ENCODE data around the gene LZTR1.

DNA sequence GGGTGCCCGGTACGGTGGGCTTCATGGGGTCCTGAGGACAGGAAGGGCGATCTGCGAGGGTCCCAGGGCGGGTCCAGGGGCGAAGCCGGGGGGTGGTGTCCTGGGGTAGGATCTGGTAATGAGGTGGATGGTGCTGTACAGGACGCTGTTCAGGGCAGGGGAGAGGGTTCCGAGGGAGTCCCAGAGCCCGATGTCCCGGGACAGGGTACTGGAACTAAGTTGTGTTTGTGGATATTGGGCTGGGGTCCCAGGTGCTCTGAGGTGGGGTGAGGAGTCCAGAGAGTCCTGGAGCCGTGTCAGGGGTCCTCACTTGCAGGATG is 426 bp downstream of the LZTR1 start:
- TF ChIP-seq, protein P1, sequence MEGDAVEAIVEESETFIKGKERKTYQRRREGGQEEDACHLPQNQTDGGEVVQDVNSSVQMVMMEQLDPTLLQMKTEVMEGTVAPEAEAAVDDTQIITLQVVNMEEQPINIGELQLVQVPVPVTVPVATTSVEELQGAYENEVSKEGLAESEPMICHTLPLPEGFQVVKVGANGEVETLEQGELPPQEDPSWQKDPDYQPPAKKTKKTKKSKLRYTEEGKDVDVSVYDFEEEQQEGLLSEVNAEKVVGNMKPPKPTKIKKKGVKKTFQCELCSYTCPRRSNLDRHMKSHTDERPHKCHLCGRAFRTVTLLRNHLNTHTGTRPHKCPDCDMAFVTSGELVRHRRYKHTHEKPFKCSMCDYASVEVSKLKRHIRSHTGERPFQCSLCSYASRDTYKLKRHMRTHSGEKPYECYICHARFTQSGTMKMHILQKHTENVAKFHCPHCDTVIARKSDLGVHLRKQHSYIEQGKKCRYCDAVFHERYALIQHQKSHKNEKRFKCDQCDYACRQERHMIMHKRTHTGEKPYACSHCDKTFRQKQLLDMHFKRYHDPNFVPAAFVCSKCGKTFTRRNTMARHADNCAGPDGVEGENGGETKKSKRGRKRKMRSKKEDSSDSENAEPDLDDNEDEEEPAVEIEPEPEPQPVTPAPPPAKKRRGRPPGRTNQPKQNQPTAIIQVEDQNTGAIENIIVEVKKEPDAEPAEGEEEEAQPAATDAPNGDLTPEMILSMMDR (IDR thresholded peaks at IDR 0.05; ENCODE audit: control extremely low read depth in 1 of 3, insufficient read depth in 1 of 3, low read depth in 1 of 3, low read length in 3 of 3) = no peak
- TF ChIP-seq ATF2 (IDR thresholded peaks at IDR 0.05; ENCODE audit: low read length) = no peak
- no peak for TF ChIP-seq EZH2 (IDR thresholded peaks at IDR 0.05; ENCODE audit: low read depth, low read length, severe bottlenecking)
- no peak for TF ChIP-seq MAFK (IDR thresholded peaks at IDR 0.05; ENCODE audit: low read depth, low read length)
- TF ChIP-seq EP300 (IDR thresholded peaks at IDR 0.05; ENCODE audit: borderline replicate concordance in 1 of 2, low read depth in 2 of 2, low read length in 2 of 2) = no peak
- TF ChIP-seq SRF (IDR thresholded peaks at IDR 0.05; ENCODE audit: low read depth, low read length) = no peak
- TF ChIP-seq, protein P2, sequence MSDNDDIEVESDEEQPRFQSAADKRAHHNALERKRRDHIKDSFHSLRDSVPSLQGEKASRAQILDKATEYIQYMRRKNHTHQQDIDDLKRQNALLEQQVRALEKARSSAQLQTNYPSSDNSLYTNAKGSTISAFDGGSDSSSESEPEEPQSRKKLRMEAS (IDR thresholded peaks at IDR 0.05) = no peak
- TF ChIP-seq POLR2AphosphoS5 (IDR thresholded peaks at IDR 0.05; ENCODE audit: low read depth, low read length) = no peak
- no peak for TF ChIP-seq TAF7 (optimal IDR thresholded peaks at IDR 0.05; ENCODE audit: borderline replicate concordance, low read depth, low read length)
- TF ChIP-seq SIN3A (conservative IDR thresholded peaks at IDR 0.05 in 1 of 2, IDR thresholded peaks at IDR 0.05 in 1 of 2; ENCODE audit: low read depth in 1 of 2, low read length in 2 of 2) = no peak
- no peak for TF ChIP-seq GABPA (IDR thresholded peaks at IDR 0.05; ENCODE audit: borderline replicate concordance, insufficient read depth, low read length)
